Smooth muscle cell of the brain vasculature (primary cell): ENCODE measurements around the gene SPEF2.
A peak's percentile ranks its signal among the peaks of the same experiment; 100 is the strongest.

Experiments used
- DNase-seq: peaks from one replicate; pipeline ENCODE4 v3.0.0-alpha.2; 2012; ENCODE audit warnings: low read depth, low spot score

The SPEF2 gene

DNA sequence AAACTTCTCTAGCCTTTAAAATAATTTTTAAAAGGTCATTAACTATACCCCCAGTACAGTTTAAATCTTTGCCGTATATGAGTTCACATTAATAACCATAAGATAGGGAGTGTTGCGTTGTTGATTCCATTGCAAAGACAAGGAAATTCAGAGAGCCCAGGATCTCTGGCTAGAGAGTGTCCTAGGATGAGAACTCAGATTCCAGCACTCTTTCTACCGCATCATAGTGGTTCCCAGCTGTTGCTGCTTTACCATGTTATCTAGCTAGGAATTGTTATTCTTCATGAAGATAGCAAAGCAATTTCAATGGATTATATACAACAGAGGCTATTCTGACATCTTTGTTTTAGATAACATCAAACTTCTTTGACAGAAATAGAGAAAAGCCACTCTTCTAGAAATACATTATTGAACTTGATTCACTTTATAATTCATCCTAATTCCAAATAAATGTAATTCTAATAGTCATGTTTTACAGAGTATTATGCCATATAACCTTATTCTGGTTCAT is 160.7 kb downstream of the SPEF2 start:
- no peak for DNase-seq

DNA sequence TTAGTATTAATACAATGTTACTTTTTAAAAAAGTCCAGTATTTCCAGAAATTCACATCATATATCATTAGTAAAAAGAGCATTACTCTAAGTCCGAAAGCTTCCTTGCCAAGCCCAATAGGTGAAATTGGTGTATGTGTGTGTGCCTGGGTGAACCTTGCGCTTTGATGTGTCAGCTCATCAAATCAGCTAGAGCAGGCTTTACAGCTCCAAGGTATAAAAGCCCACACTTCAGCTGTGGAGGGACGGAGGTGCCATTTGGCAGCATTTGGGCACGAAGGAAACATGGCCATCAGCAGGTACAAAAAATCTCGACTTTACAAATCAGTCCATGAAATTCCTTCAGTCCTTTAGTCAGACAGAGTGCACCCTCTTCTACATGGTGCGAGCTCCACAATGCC is 162.6 kb downstream of the SPEF2 start:
- no peak for DNase-seq

DNA sequence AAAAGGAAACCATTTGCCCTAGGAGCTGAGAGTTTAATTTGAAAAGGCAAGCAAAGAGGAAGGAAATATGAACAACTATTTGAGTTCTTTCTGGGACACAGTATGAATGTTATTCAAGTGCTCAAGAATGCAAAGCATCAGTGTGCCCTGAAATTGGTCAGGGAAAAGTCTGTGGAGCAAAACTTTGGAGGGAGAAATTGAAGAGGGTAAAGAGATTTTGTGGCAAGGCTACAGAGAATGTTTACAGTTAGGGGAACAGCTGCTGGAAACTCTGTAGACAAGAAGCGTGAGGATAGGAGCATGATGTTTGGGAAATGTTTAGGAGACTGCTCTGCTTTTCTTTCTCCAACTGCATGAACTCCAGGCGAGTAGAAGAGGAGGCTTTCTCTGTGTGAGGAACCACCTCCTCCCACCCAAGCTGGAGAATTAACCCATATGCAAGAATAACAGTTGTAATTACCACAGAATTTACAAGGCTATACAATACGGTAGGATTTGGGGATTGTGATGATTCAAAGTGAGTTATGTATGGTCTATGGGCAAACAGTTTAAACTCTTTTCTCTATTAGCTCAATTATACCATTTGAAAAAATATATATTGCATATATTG is 163.6 kb downstream of the SPEF2 start:
- DNase-seq: no peak

DNA sequence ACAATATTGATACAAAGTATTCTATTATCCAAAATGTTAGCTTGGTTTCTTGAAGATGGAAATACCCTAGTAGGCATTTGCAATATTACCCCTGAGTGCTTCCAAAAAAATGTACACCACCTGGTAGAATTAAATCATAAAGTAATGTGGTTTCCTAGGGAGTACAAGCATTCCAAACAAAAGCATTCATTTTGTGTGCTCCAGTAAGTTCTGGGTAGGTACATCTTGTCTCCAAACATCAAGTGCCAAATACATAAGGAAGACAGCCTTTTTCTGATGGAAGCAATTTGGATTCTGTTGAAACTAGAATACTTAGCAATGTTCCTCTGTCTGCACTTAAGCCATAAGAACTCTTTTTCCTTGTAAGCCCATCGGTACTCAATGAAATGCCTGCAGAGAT is 165.9 kb downstream of the SPEF2 start:
- DNase-seq: no peak

DNA sequence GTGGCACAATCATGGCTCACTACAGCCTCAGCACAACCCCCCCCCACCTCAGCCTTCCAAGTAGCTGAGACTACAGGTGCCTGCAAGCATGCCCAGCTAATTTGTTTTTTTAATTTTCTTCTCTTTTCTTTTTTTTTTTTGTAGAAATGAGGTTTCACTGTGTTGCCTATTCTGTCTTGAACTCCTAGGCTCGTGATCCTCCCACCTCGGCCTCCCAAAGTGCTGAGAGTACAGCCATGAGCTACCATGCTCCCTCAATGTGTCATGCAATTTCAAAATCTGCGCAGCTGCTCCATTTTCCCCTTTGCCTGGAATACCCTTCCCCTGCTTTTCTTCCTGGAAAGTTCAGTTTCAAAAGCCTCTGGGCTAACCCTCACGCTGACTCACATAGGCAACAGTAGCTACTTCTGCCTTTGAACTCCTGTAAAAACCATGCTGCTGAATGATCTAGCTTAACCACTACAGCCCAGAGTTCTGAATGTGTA is 168.0 kb downstream of the SPEF2 start:
- no peak for DNase-seq

DNA sequence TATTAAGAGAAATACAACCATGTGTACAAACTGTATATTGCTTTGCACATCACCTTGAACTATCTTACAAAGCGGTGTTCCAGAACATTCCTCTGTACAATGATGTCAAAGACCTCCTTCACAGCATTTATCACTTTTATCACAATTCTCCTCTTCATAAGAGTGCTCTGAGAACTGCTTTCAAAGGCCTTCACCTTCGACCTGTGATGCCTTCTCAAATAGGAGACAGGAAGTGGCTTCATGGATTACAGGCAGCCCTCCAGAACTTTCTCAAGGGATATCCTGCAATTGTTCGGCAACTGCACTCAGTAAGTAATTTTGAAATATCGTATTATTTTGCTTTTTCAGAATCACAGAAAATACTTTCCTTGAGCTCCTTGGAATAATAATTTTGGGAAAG is 171.1 kb downstream of the SPEF2 start:
- DNase-seq: no peak

DNA sequence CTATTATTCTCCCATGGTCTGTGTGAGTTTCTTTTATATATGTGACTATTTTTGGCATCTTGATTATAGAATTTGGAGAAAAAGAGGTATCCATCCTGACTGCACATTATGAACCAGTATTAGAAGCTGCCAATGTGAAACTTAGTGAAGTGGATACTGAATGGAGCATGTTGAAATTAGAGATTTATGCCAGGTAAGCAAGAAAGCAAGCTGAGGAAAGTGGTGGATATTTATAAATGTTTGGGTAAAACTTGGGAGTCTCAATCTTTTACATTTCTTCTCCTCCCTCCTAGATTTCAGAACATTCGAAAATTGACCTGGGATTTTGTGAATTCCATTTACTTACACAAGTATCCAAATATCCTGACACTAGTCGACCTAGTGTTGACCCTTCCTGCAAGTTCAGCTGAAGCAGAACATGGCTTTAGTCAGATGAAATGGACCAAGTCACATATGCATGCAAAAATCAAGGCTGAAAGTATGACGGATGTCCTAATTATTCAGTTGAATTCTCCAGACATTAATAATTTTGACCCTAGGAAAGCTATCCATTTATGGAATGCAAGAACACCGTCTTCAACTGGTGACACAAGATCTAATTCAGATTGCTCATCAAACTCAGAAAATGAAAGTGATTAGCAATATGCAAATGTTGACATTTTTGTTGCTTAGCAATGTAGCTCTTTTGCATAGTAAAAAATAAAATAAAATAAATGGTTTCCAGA is 172.2 kb downstream of the SPEF2 start:
- DNase-seq: no peak

DNA sequence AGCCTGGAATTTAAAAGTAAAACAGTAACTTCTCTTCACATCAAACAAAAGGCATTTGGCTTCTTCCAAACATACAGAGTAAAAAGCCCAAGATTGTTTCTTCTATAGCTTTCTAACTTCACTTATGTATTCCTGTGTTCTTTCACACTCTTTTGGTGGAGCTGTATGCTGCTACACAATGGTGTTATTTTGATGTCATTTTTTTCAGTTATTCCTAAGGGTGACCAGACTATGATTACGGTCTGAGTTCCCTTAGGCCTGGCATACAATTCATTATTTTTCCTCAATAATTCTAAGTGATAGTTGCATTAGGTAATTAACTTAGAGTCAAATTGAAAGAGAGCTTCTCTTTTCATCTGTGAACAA is 172.8 kb downstream of the SPEF2 start:
- DNase-seq: no peak

DNA sequence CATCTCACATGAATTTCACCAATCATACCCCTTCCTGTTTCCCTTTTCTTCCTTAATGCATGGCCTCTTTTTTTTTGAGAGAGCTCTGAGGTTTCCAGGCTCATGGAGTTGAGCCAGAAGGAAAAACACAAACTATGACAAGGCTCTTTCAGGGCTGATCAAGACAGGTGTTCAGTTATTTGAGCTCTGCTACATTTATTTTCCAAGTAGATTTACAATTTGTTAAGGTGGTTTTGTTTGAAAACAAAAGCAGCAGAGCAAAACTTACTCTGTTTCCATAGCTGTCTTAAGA is 176.6 kb downstream of the SPEF2 start:
- no peak for DNase-seq

DNA sequence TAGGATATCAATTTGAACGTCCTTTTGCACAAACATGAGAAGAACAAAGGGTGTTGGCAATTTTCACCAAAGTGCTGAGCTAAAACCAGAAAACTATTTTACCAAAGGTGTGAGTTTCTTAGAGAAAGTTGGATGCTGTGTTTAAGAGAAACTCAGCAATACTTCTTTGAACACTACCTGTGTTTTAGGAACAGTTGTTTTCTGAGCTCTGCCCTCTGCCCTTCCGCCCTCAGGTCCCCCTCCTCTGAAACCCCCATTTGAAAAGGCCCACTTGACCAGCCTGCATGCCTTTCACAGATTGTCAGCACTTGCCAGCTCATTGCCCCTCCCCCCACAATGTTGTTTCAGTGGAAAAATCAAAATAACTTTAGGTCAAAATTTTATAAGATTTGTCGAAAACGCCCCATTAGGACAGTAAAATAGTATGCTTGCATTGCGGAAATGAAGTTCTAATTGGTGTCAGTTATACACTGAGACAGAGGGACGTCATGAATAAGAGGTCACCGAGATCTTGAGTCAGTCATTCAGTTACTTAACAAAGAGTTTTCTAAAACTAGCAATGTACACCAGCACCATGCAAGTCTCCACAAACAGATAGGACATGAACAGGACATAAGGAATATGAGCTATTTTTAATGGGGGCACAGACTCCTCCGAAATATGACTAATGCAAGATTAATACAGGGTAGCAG is 177.2 kb downstream of the SPEF2 start:
- no peak for DNase-seq

DNA sequence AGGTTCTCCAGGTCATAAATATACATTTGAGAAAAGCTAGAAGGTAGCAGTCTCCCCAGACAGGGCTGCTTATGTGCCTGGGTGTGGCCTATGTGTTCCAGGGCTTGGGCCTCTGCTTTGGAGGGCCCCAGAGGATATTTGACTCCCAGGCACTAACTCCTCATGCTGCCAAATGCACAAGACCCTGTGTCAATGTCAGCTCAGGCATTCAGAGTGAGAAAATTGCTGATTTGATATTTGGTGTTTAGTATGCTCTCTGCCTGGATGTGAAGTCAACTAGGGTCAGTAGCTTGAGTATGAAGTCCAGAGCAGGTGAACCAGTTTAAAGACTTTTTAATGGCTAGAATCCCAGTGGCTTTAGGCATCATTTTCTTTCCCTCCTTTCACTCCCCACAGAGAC is 181.5 kb downstream of the SPEF2 start:
- DNase-seq: no peak

DNA sequence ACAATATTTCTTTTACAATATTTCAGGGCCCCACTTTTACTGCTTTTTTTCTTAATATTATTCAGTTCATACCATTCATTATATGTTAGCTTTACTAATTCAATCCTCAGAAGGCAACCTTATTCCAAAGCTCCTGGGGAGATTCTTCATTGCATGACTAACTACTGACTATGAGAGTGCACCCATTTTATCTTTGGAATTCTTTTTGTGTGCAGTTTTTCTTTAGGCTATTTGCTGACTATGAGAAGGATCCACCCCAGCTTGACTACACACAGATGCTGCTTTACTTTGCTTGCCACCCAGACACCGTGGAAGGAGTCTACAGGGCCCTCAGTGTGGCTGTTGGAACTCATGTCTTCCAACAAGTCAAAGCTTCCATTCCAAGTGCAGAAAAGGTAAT is 182.1 kb downstream of the SPEF2 start:
- DNase-seq: no peak

DNA sequence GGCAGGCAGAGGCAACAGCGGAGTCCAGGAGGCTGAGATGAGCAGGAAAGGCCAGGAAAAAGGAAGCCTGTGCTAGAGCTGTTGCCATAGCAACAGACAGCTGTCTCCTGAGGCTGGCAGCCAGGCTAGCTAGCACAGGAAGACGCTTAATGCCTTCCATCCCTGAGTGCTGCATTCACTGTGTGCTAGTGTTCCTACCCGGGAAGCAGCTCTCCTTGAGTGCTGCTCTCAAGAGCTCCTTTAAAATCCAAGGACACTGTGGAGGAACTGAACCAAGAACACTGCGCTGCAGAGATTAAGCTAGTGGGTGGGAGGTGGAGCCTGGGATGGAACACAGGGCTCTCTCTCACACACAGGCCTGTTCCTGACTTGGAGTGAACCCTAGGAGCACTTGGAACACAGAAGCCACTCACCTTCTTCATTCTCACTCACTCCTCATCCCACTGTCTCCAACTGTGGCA is 185.6 kb downstream of the SPEF2 start:
- peak; percentile 7 for DNase-seq

DNA sequence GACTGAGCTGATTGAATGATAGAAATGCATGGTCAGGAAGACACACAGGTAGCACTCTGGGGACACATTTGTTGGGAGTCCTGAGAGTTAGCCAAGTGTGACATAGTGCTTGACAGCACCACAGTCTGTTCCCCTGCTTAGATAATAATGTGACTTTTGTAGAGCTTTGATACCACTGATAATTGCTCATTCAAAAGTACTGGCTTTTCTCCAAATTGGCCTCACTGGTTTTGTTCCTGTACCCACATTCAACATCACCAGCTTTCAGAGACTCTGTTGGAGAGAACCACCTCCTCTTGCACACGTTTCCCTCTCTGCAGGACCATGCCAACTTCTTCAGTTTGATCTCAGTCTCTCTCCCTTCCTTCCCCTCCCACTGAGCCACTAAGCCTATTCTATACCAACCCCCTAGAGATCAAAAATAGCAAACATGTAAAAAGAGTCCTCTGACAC is 186.6 kb downstream of the SPEF2 start:
- DNase-seq: no peak

DNA sequence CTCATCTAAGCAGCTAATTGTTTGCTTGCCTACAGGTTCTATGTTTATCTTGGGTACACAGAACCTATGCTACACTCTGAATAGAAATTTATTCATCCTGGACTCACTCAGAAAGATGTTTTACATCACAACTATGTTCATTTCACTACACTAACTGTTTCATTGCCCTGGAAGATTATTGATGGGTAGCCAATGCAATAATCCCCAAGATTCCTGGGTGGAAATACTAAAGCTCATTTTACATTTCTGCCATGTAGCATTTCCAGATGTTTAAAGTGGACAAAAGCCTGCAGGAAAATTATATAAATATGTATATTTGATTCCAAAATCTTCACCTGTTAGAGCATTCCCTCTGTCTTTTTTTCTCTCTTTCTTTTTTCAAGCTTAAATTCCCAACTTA is 187.2 kb downstream of the SPEF2 start:
- DNase-seq: no peak

DNA sequence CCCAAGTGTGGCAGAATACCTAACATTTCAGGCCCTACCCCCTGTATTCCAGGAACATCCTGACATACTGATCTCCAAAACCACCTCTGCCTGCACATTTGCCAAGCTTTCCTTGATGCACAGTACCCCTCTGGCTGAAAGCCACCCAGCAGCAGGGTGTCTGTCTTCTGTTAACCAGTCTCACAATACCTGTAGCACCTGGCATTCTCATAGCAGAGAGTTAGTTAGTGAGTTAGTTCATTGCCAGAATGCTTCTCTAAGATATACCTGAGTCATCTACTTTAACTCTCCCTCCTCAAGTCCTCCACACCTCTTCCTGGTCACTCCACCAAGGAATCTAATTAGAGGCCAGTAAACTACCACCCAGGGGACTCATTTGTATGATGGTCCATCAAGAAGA is 192.9 kb downstream of the SPEF2 start:
- no peak for DNase-seq

DNA sequence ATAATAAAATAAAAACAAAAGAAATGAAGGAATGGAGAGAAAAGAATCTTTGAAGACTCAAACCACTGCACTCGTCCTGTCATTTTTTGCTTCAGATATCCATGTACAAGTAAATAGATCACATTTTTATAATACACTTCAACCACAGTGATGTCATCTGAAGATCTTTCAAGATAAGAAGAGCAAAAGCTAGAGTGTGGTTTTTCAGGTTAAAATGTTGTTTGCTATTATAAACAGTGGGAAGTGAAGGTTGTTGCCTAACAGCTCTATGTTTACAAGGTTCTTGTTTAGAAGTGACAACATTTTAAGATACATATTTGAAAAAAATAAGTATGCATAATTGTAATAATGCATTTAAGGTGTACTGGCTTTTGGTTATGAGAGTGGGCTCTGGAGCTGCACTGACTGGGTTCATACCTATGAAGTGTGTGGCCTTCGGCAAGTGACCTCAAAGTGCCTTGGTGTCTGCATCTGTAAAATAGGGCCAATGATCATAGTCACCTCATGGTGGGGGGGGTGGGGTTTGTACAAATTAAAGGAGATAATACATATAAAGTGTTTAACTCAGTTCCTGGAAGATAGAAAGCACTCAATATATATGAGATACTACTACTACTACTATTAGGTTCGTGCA is 193.6 kb downstream of the SPEF2 start:
- DNase-seq: no peak

DNA sequence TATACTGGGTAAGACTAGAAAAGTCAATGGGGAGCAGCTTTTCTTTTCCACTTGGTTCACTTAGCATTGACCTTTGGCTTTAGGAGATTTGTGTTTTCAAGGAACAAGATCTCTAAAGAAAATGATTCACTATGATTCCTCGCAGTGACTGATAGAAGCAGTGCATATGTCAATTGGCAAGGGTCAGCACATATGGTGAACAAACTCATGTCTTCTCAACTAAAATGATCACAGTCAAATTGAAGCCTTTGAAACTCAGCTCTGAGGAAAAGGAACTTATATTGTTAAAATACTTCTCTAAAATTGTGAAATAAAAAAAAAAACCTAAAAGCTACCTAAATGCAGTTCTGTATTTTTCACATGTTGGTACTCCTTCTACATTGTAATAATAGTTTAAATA is 195.9 kb downstream of the SPEF2 start:
- no peak for DNase-seq

DNA sequence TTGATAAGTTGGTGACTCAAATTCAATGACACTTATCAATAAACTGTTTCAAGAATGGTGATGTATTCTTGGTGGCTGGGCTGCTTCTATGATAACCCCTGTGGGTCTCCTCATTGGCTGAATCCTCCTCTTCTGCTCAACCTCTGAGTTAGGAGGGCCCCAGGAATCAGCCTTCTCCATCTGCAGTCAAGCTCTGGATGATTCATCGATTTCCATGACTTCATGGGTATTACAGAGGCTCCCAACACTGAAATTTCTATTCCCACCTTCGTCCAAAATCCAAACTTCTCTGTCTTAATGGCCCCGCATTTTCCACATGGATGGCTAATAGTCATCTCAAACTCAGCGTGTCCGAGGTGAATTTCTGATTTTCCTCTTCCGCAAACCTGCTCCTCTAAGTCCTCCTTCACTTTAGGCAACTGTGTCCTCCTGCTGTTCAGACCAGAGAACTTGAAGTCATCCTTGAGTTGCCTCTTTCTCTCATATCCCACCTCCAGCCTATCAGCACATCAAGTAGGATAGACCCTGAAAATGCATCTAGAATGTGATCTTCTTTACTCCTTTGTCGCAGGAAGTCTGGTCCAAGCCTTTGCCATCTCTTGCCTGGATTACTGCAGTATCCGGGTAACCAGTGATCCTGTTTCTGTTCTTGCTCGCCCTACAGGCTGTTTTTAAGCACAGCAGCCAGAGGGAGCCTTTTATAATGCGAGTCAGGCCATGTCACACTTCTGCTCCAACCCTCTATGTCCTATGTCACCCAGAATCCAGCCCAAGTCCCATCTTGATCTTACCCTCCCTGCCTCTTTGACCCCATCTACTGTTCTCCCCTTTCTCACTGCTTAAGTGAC is 197.7 kb downstream of the SPEF2 start:
- no peak for DNase-seq

DNA sequence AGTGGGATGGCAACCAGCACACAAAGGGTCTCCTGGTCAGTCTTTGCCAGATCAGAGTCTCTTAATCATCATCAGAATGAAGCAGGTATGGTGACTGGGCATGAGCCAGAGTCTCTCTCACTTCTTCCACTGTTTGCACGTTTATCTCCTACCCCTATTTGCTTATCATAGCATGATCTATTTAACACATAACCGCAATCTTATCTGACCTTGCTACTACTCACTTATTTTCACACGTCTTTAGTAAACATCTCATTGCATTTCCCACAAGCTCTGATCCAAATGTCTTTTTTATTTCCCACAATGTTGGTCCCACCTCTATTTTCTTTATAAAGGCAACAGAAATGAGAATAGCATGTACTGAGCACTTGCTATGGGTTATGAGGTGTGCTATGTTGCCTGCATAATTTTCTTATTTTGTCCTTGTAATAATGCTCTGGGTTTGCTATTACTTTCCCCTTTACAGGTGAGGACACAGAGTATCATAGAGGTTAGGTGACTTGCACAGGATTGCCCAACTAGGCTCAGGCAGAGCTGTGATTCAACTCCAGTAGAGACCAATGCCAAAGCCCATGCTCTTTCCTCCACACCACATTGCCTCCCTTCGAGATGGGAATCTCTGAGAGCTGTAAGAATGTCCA is 199.3 kb downstream of the SPEF2 start:
- no peak for DNase-seq

DNA sequence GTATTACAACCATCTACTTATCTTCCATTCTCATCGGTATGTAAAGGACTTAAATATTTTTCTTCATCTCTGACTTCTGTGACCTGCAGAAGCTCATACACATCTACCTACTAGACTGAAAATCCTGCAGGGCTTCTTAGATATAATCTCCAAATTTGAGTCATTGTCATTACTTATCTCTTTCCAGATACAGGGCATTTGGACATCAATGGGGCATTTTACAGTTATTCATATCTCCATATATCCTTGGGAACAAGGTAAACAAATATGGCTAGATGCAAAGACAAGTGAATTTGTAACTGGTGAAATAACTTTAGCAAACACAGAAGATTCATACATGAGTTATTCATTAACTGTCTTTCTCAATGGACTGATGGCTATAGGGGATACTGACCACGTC is 201.4 kb downstream of the SPEF2 start:
- no peak for DNase-seq
